ENCODE results near the gene ALDH3A2. TPM values are rescaled to one million over a fixed set of nuclear protein-coding genes. Genes with fewer than 3 reads are reported as not detected.

ALDH3A2 gene
- total and polyA plus RNA-seq, 2 experiments from 2014 or later: 63.6 to 137 TPM

DNA sequence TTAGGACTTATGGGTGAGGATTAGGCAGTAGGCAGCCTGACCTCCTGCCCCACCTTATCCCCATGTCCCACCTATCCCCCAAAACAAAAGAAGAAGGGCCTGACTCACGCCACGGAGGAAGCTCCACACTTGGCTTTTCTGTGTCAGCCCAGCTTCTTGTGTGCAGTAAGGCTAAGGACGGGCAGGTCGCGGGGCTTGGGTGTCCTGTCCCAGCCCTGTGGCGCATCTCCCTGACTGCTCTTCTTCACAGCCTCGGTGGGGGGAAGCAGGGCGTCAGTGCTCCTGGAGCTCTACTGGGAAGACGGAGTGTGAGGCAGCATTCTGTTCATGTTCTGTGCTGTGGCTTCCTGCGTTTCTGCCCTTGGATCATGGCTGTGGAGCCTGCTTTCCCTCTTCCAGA is 34.6 kb upstream of the ALDH3A2 start:
- no peak overlapping the region for H3K4me3 ChIP-seq
- TF ChIP-seq EZH2phosphoT487 (IDR thresholded peaks at IDR 0.05; ENCODE audit: low read depth, severe bottlenecking, unreplicated experiment) (no peak), EZH2 (IDR thresholded peaks at IDR 0.05; ENCODE audit: borderline replicate concordance) (no peak)
- TF ChIP-seq, protein P1, sequence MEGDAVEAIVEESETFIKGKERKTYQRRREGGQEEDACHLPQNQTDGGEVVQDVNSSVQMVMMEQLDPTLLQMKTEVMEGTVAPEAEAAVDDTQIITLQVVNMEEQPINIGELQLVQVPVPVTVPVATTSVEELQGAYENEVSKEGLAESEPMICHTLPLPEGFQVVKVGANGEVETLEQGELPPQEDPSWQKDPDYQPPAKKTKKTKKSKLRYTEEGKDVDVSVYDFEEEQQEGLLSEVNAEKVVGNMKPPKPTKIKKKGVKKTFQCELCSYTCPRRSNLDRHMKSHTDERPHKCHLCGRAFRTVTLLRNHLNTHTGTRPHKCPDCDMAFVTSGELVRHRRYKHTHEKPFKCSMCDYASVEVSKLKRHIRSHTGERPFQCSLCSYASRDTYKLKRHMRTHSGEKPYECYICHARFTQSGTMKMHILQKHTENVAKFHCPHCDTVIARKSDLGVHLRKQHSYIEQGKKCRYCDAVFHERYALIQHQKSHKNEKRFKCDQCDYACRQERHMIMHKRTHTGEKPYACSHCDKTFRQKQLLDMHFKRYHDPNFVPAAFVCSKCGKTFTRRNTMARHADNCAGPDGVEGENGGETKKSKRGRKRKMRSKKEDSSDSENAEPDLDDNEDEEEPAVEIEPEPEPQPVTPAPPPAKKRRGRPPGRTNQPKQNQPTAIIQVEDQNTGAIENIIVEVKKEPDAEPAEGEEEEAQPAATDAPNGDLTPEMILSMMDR (IDR thresholded peaks at IDR 0.05; ENCODE audit: poor library complexity): no peak
- no peaks in the 10 kb centered on the region for H3K36me3 ChIP-seq (replicated peaks; ENCODE audit: insufficient read depth, low read depth)
- H3K9me2 ChIP-seq (replicated peaks; ENCODE audit: insufficient read depth): no peaks in the 10 kb centered on the region
- H3K9me3 ChIP-seq (ENCODE audit: low read depth): no peaks in the 10 kb centered on the region
- no peaks in the 10 kb centered on the region for H3K27me3 ChIP-seq
- 82% methylated on average over 10 of the region's 10 CpGs for WGBS (ENCODE audit: low lambda C conversion rate, missing lambda C conversion rate)
- no peak overlapping the region for H2AFZ ChIP-seq
- H3K79me2 ChIP-seq: no peaks in the 10 kb centered on the region
- H4K20me1 ChIP-seq (ENCODE audit: insufficient read depth, poor library complexity, severe bottlenecking): no peaks in the 10 kb centered on the region
- H3K27ac ChIP-seq: no peak overlapping the region
- no peaks in the 10 kb centered on the region for H3K4me1 ChIP-seq (ENCODE audit: insufficient read depth)
- no peak overlapping the region for H3K4me2 ChIP-seq
- no peak for DNase-seq (ENCODE audit: low spot score)

DNA sequence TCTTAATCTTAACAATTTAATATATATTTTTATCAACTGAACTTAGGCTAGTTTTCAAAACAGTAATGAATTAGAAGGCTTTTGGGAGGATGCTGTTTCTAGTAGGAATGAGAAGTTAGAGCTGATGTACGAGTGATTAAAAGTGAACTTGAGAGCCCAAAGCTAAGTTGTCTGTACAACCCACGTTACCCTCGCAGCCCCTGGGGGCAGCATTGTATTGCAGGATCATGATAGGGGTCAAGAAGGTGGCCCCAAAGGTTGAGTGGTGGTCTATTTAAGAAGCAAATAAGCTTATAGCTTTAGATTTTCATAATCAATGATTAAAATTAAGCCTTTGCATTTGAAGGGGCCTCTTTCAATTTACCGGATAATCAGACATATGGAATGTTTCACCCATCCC is 33.7 kb upstream of the ALDH3A2 start:
- H3K9me2 ChIP-seq (replicated peaks; ENCODE audit: insufficient read depth): no peaks in the 10 kb centered on the region
- no peaks in the 10 kb centered on the region for H3K4me1 ChIP-seq (ENCODE audit: insufficient read depth)
- TF ChIP-seq EZH2phosphoT487 (IDR thresholded peaks at IDR 0.05; ENCODE audit: low read depth, severe bottlenecking, unreplicated experiment) (no peak), EZH2 (IDR thresholded peaks at IDR 0.05; ENCODE audit: borderline replicate concordance) (no peak)
- TF ChIP-seq, protein P1 (IDR thresholded peaks at IDR 0.05; ENCODE audit: poor library complexity): no peak
- no peaks in the 10 kb centered on the region for H3K27me3 ChIP-seq
- H3K4me3 ChIP-seq: no peak overlapping the region
- no peaks in the 10 kb centered on the region for H4K20me1 ChIP-seq (ENCODE audit: insufficient read depth, poor library complexity, severe bottlenecking)
- H3K9me3 ChIP-seq (ENCODE audit: low read depth): no peaks in the 10 kb centered on the region
- no peak overlapping the region for H2AFZ ChIP-seq
- H3K27ac ChIP-seq: no peak overlapping the region
- 85% methylated on average over 4 of the region's 4 CpGs for WGBS (ENCODE audit: low lambda C conversion rate, missing lambda C conversion rate)
- H3K79me2 ChIP-seq: no peaks in the 10 kb centered on the region
- DNase-seq (ENCODE audit: low spot score): no peak
- H3K4me2 ChIP-seq: no peak overlapping the region
- no peaks in the 10 kb centered on the region for H3K36me3 ChIP-seq (replicated peaks; ENCODE audit: insufficient read depth, low read depth)

DNA sequence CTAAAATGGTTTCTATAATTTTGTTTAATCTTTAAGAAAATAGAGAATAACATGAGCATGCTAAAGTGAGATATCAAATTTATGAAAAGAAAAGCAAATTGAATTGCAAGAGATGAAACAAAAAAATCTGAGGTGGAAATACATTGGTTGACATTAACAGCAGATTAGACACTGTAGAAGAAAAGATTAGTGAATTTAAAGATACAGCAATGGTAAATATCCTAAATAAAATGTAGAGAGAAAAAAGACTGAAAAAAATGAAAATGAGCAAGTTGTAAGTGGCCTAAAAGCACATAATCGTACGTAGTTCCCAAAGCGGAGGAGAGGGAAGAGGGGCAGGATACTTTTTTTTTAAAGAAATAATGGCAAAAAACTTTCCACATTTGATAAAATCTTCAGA is 30.5 kb upstream of the ALDH3A2 start:
- H2AFZ ChIP-seq: no peak overlapping the region
- H3K79me2 ChIP-seq: no peaks in the 10 kb centered on the region
- no peaks in the 10 kb centered on the region for H3K4me1 ChIP-seq (ENCODE audit: insufficient read depth)
- no peaks in the 10 kb centered on the region for H3K36me3 ChIP-seq (replicated peaks; ENCODE audit: insufficient read depth, low read depth)
- H3K27ac ChIP-seq: no peak overlapping the region
- H3K4me2 ChIP-seq: no peak overlapping the region
- no peaks in the 10 kb centered on the region for H3K9me3 ChIP-seq (ENCODE audit: low read depth)
- H3K9me2 ChIP-seq (replicated peaks; ENCODE audit: insufficient read depth): no peaks in the 10 kb centered on the region
- WGBS (ENCODE audit: low lambda C conversion rate, missing lambda C conversion rate): 95% methylated on average over 3 of the region's 3 CpGs
- no peak overlapping the region for H3K4me3 ChIP-seq
- H4K20me1 ChIP-seq (ENCODE audit: insufficient read depth, poor library complexity, severe bottlenecking): no peaks in the 10 kb centered on the region
- no peak for DNase-seq (ENCODE audit: low spot score)
- TF ChIP-seq EZH2 (IDR thresholded peaks at IDR 0.05; ENCODE audit: borderline replicate concordance) (no peak), EZH2phosphoT487 (IDR thresholded peaks at IDR 0.05; ENCODE audit: low read depth, severe bottlenecking, unreplicated experiment) (no peak)
- TF ChIP-seq, protein P1 (IDR thresholded peaks at IDR 0.05; ENCODE audit: poor library complexity): no peak
- H3K27me3 ChIP-seq: no peaks in the 10 kb centered on the region

Data from hepatocyte (in vitro differentiated cells).